Measurements from ENCODE around the gene MYL6B. TPM values are rescaled to one million over a fixed set of nuclear protein-coding genes. Genes with fewer than 3 reads are reported as not detected.

The MYL6B gene
- total RNA-seq, 1 donor from 2014 or later: 103 TPM

DNA sequence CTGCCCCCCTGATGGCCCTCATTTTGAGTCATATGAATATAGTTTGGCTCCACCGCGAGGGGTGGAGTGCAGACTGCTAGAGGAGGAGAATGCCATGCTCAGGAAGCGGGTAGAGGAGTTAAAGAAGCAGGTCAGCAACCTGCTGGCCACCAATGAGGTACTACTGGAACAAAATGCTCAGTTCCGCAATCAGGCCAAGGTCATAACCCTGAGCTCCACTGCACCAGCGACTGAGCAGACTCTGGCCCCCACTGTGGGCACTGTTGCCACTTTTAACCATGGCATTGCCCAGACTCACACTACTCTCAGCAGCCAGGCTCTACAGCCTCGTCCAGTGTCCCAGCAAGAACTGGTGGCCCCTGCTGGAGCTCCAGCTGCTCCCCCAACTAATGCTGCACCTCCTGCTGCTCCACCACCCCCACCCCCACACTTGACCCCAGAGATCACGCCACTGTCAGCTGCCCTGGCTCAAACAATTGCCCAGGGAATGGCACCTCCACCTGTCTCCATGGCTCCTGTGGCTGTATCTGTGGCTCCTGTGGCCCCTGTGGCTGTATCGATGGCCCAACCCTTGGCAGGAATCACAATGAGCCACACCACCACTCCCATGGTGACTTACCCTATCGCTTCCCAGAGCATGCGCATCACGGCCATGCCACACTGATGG lies 31.1 kb upstream of the MYL6B start:
- no peak for DNase-seq (ENCODE audit: extremely low read depth, low read depth, low spot score)

- no peak for DNase-seq (ENCODE audit: extremely low read depth, low read depth, low spot score)
Observed at GRCh38 chr12:56122637-56123036, 29.8 kb upstream of the MYL6B start.

DNA sequence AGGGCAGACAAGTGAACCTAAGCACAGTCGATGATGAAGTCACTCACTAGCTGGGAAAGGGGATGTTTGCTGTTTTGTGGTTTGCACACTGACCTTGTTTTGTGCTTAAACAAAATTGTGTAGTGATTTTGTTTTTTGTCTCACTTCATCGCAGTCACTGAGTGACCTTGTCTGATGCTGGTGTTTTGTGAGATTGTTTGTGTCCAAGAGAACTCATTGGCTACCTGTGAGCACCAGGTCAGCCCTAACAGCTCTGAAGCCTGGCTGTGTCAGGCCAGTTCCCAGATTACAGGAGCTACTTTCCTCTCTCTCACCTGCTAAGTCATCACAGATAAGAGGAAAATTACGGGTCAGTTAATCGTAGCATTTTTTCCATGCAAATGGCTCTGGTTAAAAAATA lies 28.3 kb upstream of the MYL6B start:
- DNase-seq (ENCODE audit: extremely low read depth, low read depth, low spot score): no peak

GRCh38 chr12:56126732-56127239 lies 25.6 kb upstream of the MYL6B start:
- DNase-seq (ENCODE audit: extremely low read depth, low read depth, low spot score): no peak

GRCh38 chr12:56127485-56127887 lies 24.9 kb upstream of the MYL6B start:
- no peak for DNase-seq (ENCODE audit: extremely low read depth, low read depth, low spot score)

DNA sequence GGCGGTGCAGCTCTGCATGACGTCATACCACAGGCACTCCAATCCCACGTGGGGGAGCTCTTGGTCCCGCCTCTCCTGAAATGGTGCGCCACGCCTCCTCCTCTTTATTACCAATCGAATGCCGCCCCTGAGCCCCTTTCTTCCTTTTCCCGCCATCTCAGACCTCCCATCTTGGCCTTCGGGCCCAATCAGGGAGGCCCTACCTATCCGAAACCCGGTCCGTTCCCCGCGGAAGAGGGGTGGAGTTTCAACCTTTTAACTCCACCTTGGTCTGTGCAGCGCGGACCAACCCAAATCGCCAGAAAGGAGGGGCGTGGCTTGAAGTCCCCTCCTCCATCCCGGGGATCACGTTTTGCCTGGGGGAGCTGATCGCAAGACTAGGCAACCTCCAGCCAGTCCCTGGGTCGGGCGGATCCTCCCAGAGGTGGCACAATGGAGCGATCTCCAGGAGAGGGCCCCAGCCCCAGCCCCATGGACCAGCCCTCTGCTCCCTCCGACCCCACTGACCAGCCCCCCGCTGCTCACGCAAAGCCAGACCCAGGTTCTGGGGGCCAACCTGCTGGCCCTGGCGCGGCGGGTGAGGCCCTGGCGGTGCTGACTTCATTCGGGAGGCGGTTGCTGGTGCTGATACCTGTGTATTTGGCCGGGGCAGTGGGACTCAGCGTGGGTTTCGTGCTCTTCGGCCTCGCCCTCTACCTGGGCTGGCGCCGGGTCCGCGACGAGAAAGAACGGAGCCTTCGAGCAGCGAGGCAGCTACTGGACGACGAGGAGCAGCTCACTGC lies 24.3 kb upstream of the MYL6B start, which contains the start of gene ESYT1:
Gene ESYT1, plus strand, starts transcription at position 380 of the 782 bp plus-strand sequence. Its CDS starts 53 bp downstream, at position 433.
- peak; percentile 99 for DNase-seq (ENCODE audit: extremely low read depth, low read depth, low spot score)

DNA sequence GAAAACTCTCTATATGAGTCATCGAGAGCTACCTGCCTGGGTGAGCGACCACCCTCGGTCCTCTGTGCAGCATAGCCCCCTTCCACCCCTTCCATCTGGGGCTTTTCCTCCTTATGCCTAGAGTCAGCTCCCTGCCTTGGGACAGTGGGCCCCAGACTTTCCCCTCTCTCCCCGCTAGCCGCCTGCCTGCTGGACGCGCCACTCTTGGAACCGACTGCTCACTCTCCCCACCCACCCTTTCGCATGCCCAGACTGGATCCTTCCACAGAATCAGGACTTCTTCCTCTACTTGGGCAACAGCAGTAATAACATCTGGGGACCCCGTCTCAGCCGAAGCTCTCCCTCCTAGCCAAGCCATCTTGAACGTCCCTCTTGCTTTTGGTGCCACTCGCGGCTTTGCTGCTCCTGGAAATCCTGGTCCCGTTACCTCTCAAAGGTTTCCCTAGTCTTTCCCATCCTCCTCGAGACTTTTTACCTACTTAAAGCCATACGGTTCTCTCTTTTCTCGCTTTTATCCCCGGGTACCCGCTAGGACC lies 23.6 kb upstream of the MYL6B start:
- no peak for DNase-seq (ENCODE audit: extremely low read depth, low read depth, low spot score)

- DNase-seq (ENCODE audit: extremely low read depth, low read depth, low spot score): no peak
Observed at GRCh38 chr12:56129206-56129941, 23.0 kb upstream of the MYL6B start.

GRCh38 chr12:56129942-56130495 lies 22.4 kb upstream of the MYL6B start:
- DNase-seq (ENCODE audit: extremely low read depth, low read depth, low spot score): no peak

- DNase-seq (ENCODE audit: extremely low read depth, low read depth, low spot score): no peak
Observed at GRCh38 chr12:56130876-56131275, 21.5 kb upstream of the MYL6B start.

GRCh38 chr12:56134897-56135296 lies 17.5 kb upstream of the MYL6B start:
- DNase-seq (ENCODE audit: extremely low read depth, low read depth, low spot score): no peak

- no peak for DNase-seq (ENCODE audit: extremely low read depth, low read depth, low spot score)
Observed at GRCh38 chr12:56137853-56138571, 14.4 kb upstream of the MYL6B start.

- no peak for DNase-seq (ENCODE audit: extremely low read depth, low read depth, low spot score)
Observed at GRCh38 chr12:56141946-56142784, 10.2 kb upstream of the MYL6B start.

- DNase-seq (ENCODE audit: extremely low read depth, low read depth, low spot score): no peak
Observed at GRCh38 chr12:56143217-56143616, 9.2 kb upstream of the MYL6B start.

DNA sequence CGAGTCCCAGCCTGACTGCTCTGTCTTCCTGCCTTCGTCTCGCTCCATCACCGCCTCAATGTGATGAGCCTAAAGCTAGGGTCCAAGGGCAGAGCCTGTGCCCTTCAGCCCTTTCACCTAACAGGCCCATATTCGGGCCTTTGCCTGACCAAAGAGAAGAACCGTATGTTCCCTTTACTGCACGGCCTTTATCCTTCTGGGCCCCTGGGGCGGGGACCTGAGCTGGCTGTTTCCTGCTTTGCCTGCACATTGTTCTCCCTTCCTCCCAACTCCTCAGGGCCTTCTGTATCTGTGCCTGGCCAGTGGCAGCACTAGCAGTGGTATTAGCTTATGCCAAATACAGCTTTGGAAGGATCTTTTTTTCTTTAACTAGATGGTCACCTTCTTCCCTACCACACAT lies 8.5 kb upstream of the MYL6B start:
- DNase-seq (ENCODE audit: extremely low read depth, low read depth, low spot score): no peak

GRCh38 chr12:56145217-56145616 lies 7.2 kb upstream of the MYL6B start:
- DNase-seq (ENCODE audit: extremely low read depth, low read depth, low spot score): no peak

GRCh38 chr12:56146492-56147460 lies 5.6 kb upstream of the MYL6B start:
- no peak for DNase-seq (ENCODE audit: extremely low read depth, low read depth, low spot score)

- DNase-seq (ENCODE audit: extremely low read depth, low read depth, low spot score): no peak
Observed at GRCh38 chr12:56150563-56150962, 1.8 kb upstream of the MYL6B start.
